ENCODE results near the gene IRF3. TPM values are rescaled to one million over a fixed set of nuclear protein-coding genes. Genes with fewer than 3 reads are reported as not detected.
A peak's percentile ranks its signal among the peaks of the same experiment; 100 is the strongest.
"Not testable (repeated sequence)": the region's sequence is repeated elsewhere in the genome, so short reads cannot be mapped to it uniquely, and the experiment has no call there.

The IRF3 gene
- total RNA-seq, 1 experiment from 2014 or later: 23.3 TPM

GRCh38 chr19:49639401-49640112 is 26.1 kb downstream of the IRF3 start:
- in situ Hi-C loops (cut with HindIII; ENCODE audit: low pct_unique_long_range_greater_than_20kb, low sequenced_read_pairs): no loop called here
- DNase-seq (ENCODE audit: low read depth, low spot score): no peak

DNA sequence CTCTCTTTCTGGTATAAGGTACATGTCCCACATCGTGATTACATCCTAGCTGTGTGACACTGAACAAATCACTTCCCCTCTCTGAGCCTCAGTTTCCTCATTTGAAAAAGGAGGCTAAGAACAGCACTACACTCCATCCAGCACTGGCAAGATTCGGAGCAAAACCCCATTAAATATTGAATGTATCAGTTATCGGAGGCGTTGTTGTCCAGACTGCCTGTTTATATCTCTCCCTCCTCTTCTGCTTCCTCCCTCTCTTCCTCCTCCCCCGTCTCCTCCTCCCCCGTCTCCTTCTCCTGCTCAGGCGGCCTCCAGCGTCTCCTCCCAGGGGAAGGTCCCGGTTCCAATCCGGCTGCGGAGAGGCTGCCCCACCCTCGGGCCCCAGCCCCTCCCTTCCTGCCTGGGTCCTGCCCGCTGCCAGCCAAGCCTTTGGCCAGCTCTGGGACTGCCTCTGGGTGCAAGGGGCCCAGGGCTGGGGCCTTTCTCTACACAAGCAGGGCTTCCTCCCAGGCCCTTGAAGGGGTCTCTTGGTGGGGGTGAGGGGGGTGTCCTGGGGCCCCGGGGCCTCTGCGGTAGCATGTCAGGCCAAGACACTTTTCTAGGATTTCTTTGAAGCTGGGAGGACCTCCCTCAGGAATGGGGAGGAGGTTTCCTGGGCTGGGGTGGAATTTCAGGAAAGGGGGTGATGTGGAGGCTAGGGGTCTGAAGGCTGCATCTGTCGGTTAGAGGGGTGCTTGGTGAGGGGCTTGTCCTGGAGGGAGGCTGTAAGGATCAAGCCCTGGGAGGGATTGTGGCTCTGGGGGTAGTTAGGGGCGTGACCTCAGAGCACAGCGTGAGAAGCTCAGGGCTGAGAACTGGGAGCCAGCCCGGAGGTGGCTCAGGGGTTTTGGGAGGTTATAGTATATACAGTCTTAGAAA is 27.6 kb downstream of the IRF3 start:
- in situ Hi-C loops (cut with HindIII; ENCODE audit: low pct_unique_long_range_greater_than_20kb, low sequenced_read_pairs): no loop called here
- peak; percentile 69 for DNase-seq (ENCODE audit: low read depth, low spot score)

GRCh38 chr19:49636233-49636932 is 29.3 kb downstream of the IRF3 start:
- in situ Hi-C loops (cut with HindIII; ENCODE audit: low pct_unique_long_range_greater_than_20kb, low sequenced_read_pairs): no loop called here
- no peak for DNase-seq (ENCODE audit: low read depth, low spot score)

GRCh38 chr19:49635530-49636232 is 30.0 kb downstream of the IRF3 start:
- in situ Hi-C loops (cut with HindIII; ENCODE audit: low pct_unique_long_range_greater_than_20kb, low sequenced_read_pairs): no loop called here
- no peak for DNase-seq (ENCODE audit: low read depth, low spot score)

- in situ Hi-C loops (cut with HindIII; ENCODE audit: low pct_unique_long_range_greater_than_20kb, low sequenced_read_pairs); DNase-seq (ENCODE audit: low read depth, low spot score): not testable (repeated sequence)
Measured at GRCh38 chr19:49633273-49633672, 32.4 kb downstream of the IRF3 start.

GRCh38 chr19:49632576-49632975 is 33.1 kb downstream of the IRF3 start:
- in situ Hi-C loops (cut with HindIII; ENCODE audit: low pct_unique_long_range_greater_than_20kb, low sequenced_read_pairs): no loop called here
- no peak for DNase-seq (ENCODE audit: low read depth, low spot score)

- DNase-seq (ENCODE audit: low read depth, low spot score): no peak
- in situ Hi-C loops (cut with HindIII; ENCODE audit: low pct_unique_long_range_greater_than_20kb, low sequenced_read_pairs): no loop called here
Measured at GRCh38 chr19:49631610-49632192, 34.0 kb downstream of the IRF3 start.

DNA sequence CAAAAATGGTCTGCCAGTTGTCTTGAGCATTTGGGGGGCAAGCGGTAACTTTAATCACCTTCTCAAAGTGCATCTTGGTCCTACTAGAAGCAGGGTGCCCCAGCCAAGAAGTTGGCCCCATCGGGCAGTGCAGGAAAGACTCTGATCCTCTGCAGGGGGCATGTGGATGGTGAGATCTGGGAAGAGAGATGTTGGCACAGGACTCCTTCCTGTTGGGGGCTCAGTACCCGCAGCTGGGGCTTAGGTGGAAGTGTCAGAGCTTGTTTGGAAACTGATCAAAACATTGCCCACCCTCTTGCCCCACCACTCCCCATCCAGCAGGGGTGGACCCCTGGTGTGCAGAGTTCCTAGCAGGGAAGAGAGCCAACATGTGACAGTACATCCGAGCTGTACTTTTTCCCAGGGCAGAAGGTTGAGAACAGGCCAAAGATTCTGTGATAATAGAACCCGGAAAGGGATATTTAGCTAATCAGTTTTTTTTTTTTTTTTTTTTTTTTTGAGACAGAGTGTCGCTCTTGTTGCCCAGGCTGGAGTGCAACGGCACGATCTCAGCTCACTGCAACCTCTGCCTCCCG is 34.6 kb downstream of the IRF3 start:
- in situ Hi-C loops (cut with HindIII; ENCODE audit: low pct_unique_long_range_greater_than_20kb, low sequenced_read_pairs): no loop called here
- no peak for DNase-seq (ENCODE audit: low read depth, low spot score)

GRCh38 chr19:49629659-49630058 is 36.0 kb downstream of the IRF3 start:
- DNase-seq (ENCODE audit: low read depth, low spot score): no peak
- in situ Hi-C loops (cut with HindIII; ENCODE audit: low pct_unique_long_range_greater_than_20kb, low sequenced_read_pairs): no loop called here

DNA sequence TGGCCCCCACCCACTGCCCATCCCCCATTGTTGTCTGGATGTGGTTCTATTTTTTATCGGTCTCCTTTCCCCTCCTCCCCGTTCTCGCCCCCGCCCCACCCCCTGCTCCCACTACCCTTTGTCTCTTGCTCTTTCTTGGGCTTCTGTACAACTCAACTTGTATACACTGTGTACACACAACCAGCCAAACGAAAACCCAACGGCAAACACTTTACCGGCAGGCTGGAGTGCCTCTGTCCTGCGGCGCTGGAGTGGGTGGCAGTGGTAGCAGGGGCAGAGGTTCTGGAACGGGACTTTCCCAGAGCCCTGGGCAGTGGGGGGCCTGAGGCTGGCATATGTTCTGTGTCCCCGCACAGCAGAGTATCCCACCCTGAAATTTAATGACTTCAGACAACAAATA is 39.4 kb downstream of the IRF3 start:
- in situ Hi-C loops (cut with HindIII; ENCODE audit: low pct_unique_long_range_greater_than_20kb, low sequenced_read_pairs): no loop called here
- DNase-seq (ENCODE audit: low read depth, low spot score): no peak

GRCh38 chr19:49624967-49625910 is 40.4 kb downstream of the IRF3 start:
- no peak for DNase-seq (ENCODE audit: low read depth, low spot score)
- in situ Hi-C loops (cut with HindIII; ENCODE audit: low pct_unique_long_range_greater_than_20kb, low sequenced_read_pairs): no loop called here

DNA sequence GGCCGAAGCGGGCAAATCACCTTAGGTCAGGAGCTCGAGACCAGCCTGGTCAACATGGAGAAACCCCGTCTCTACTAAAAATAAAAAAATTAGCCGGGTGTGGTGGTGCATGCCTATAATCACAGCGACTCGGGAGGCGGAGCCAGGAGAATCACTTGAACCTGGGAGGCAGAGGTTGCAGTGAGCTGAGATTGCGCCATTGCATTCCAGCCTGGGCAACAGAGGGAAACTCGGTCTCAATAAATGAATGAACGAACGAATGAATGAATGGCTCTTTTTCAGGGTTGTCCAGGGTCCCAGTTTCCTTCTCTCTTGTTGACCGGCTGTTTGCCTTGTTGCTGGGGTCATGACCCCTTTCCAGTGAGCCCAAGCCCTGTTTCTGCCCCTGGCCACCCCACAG is 47.8 kb downstream of the IRF3 start:
- in situ Hi-C loops (cut with HindIII; ENCODE audit: low pct_unique_long_range_greater_than_20kb, low sequenced_read_pairs); DNase-seq (ENCODE audit: low read depth, low spot score): not testable (repeated sequence)

GRCh38 chr19:49616945-49617344 is 48.7 kb downstream of the IRF3 start:
- DNase-seq (ENCODE audit: low read depth, low spot score): no peak
- in situ Hi-C loops (cut with HindIII; ENCODE audit: low pct_unique_long_range_greater_than_20kb, low sequenced_read_pairs): no loop called here

GRCh38 chr19:49616532-49616931 is 49.1 kb downstream of the IRF3 start:
- no peak for DNase-seq (ENCODE audit: low read depth, low spot score)
- in situ Hi-C loops (cut with HindIII; ENCODE audit: low pct_unique_long_range_greater_than_20kb, low sequenced_read_pairs): no loop called here

GRCh38 chr19:49615861-49616260 is 49.8 kb downstream of the IRF3 start:
- no peak for DNase-seq (ENCODE audit: low read depth, low spot score)
- in situ Hi-C loops (cut with HindIII; ENCODE audit: low pct_unique_long_range_greater_than_20kb, low sequenced_read_pairs): no loop called here

All from SK-MEL-5 (cell line).